A549 (cell line): ENCODE results near the gene PRDM15.

ENCODE experiments used
- EP300 ChIP-seq, 2 experiments: fragments of >200 bp; sonication (Bioruptor Twin); formaldehyde crosslinking; IDR thresholded peaks; 2 replicates in 1 of 2; 3 replicates in 1 of 2; pipeline ENCODE4 v1.6.1; 2016 to 2017
- RAD21 ChIP-seq, 2 experiments: fragments of >200 bp in 1 of 2; sonication (Bioruptor Twin) in 1 of 2; formaldehyde crosslinking in 1 of 2; IDR thresholded peaks in 1 of 2; conservative IDR thresholded peaks in 1 of 2; 2 replicates in 1 of 2; 3 replicates in 1 of 2; pipeline ENCODE4 v1.6.1; 2012 to 2018; ENCODE audit warnings: inconsistent platforms in 1 of 2
- SMC3 ChIP-seq: fragments of >200 bp; sonication (Bioruptor Twin); formaldehyde crosslinking; IDR thresholded peaks from 3 replicates; pipeline ENCODE4 v1.6.1; 2018; ENCODE audit warnings: inconsistent platforms
- TF ChIP-seq, protein P1 (sequence below): fragments of >200 bp; sonication (Bioruptor Twin); formaldehyde crosslinking; IDR thresholded peaks from 3 replicates; pipeline ENCODE4 v1.5.1; 2016

- TF ChIP-seq, protein P1, sequence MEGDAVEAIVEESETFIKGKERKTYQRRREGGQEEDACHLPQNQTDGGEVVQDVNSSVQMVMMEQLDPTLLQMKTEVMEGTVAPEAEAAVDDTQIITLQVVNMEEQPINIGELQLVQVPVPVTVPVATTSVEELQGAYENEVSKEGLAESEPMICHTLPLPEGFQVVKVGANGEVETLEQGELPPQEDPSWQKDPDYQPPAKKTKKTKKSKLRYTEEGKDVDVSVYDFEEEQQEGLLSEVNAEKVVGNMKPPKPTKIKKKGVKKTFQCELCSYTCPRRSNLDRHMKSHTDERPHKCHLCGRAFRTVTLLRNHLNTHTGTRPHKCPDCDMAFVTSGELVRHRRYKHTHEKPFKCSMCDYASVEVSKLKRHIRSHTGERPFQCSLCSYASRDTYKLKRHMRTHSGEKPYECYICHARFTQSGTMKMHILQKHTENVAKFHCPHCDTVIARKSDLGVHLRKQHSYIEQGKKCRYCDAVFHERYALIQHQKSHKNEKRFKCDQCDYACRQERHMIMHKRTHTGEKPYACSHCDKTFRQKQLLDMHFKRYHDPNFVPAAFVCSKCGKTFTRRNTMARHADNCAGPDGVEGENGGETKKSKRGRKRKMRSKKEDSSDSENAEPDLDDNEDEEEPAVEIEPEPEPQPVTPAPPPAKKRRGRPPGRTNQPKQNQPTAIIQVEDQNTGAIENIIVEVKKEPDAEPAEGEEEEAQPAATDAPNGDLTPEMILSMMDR: no peak
- TF ChIP-seq SMC3 (no peak), RAD21 (conservative IDR thresholded peaks at IDR 0.05 in 1 of 2, IDR thresholded peaks at IDR 0.05 in 1 of 2) (no peak), EP300 (IDR thresholded peaks at IDR 0.05) (no peak)
Observed at GRCh38 chr21:41751611-41752011, 127.5 kb downstream of the PRDM15 start.
